HepG2 (cell line): Measurements from ENCODE around the gene TNFAIP8L1. TPM values are rescaled to one million over a fixed set of nuclear protein-coding genes. Genes with fewer than 3 reads are reported as not detected.
A peak's percentile ranks its signal among the peaks of the same experiment; 100 is the strongest.

Experiments
- ATAC-seq: fragments of 200-7000 bp; cut with Tn5 transposase; 3 replicates; pipeline ENCODE4 v1.9.1; 2020; ENCODE audit warnings: mild to moderate bottlenecking, moderate library complexity
- BruUV-seq: library from RNA; stranded (reverse); fragments of 400-500 nt; replicated peaks from 2 replicates; lab custom pipeline; 2021; lab: Mats Ljungman, UMichigan
- CTCF ChIA-PET: fragments of 300-600 bp; formaldehyde crosslinking; extraction: SDS; loops from one replicate; lab custom pipeline; 2021; ENCODE audit warnings: low total read pairs, inconsistent platforms, low intra/inter-chr PET ratio; lab: Yijun Ruan, JAX
- POLR2A ChIA-PET: fragments of 350-600 bp; sonication (Branson Sonifier 250); formaldehyde crosslinking; loops from one replicate; lab custom pipeline; 2020; ENCODE audit warnings: antibody characterized with exemption, inconsistent platforms; lab: Yijun Ruan, JAX
- DNase-seq: peaks from one replicate; pipeline ENCODE4 v3.0.0-alpha.2; 2015; ENCODE audit warnings: low spot score
- FAIRE-seq: peaks from 3 replicates; lab custom pipeline; 2011; peaks lifted over from hg19 to GRCh38; lab: Jason Lieb, UNC
- H2AFZ ChIP-seq: one replicate; pipeline ENCODE4 v1.6.1; 2011; ENCODE audit warnings: low read length, inconsistent platforms
- H3K27ac ChIP-seq: fragments of 300-600 bp; 3 replicates; pipeline ENCODE4 v1.8.0; 2011; ENCODE audit warnings: mixed run types, mild to moderate bottlenecking, mixed read lengths, low read length, inconsistent platforms; ENCODE audit not compliant: insufficient read depth; ENCODE audit errors: extremely low read length
- H3K27me3 ChIP-seq, 2 experiments: fragments of 200-600 bp in 1 of 2; 2 replicates in 1 of 2; 3 replicates in 1 of 2; pipeline versions ENCODE4 v1.6.0 to v1.8.0; 2011; ENCODE audit warnings: low read length in 2 of 2, mild to moderate bottlenecking in 2 of 2, moderate library complexity in 2 of 2, inconsistent platforms in 1 of 2; ENCODE audit not compliant: insufficient read depth in 2 of 2, control insufficient read depth in 1 of 2
- H3K36me3 ChIP-seq, 2 experiments: fragments of 200-600 bp in 1 of 2; replicated peaks in 1 of 2; 2 replicates in 1 of 2; 3 replicates in 1 of 2; pipeline versions ENCODE4 v1.5.1 to v1.8.0; 2011; ENCODE audit warnings: low read length in 2 of 2, inconsistent platforms in 1 of 2; ENCODE audit not compliant: insufficient read depth in 2 of 2, control insufficient read depth in 1 of 2
- H3K4me1 ChIP-seq: 2 replicates; pipeline ENCODE4 v1.5.1; 2012; ENCODE audit warnings: low read length, inconsistent platforms; ENCODE audit not compliant: insufficient read depth
- H3K4me2 ChIP-seq: 2 replicates; pipeline ENCODE4 v1.6.0; 2011; ENCODE audit warnings: low read depth, low read length, inconsistent platforms
- H3K4me3 ChIP-seq, 3 experiments: fragments of 200-600 bp in 1 of 3; sonication (generic), shearing (Covaris generic) in 1 of 3; replicated peaks in 1 of 3; 2 replicates each; pipeline ENCODE4 v1.5.1; 2011 to 2016; ENCODE audit warnings: low read length in 3 of 3, inconsistent platforms in 2 of 3, low read depth in 2 of 3, mild to moderate bottlenecking in 2 of 3, control low read depth in 1 of 3, mixed read lengths in 1 of 3; ENCODE audit not compliant: insufficient read depth in 1 of 3
- H3K79me2 ChIP-seq: one replicate; pipeline ENCODE4 v1.6.1; 2011; ENCODE audit warnings: low read length, inconsistent platforms; ENCODE audit not compliant: insufficient read depth
- H3K9ac ChIP-seq: 2 replicates; pipeline ENCODE4 v1.6.0; 2011; ENCODE audit warnings: mild to moderate bottlenecking, low read depth, low read length, inconsistent platforms; ENCODE audit not compliant: insufficient read depth
- H3K9me3 ChIP-seq: 2 replicates; pipeline ENCODE4 v1.5.1; 2012; ENCODE audit warnings: mild to moderate bottlenecking, low read length
- H4K20me1 ChIP-seq: 2 replicates; pipeline ENCODE4 v1.6.0; 2011; ENCODE audit warnings: inconsistent platforms, mild to moderate bottlenecking, low read length, moderate library complexity; ENCODE audit not compliant: insufficient read depth
- HNRNPK ChIP-seq: fragments of 200-400 bp; formaldehyde crosslinking; IDR thresholded peaks from 2 replicates; pipeline ENCODE4 v1.6.1; 2018; ENCODE audit warnings: low read length, low read depth, moderate library complexity, mild to moderate bottlenecking; ENCODE audit not compliant: poor library complexity, severe bottlenecking
- JDP2 ChIP-seq: sonication (generic); formaldehyde crosslinking; IDR thresholded peaks from 2 replicates; pipeline ENCODE4 v1.8.1; 2022; ENCODE audit warnings: missing genetic modification reagents, borderline replicate concordance
- MAZ ChIP-seq, 2 experiments: sonication (generic) in 1 of 2; formaldehyde crosslinking in 1 of 2; IDR thresholded peaks; 2 replicates each; pipeline versions ENCODE4 v1.5.0 to v1.6.1; 2012 to 2020; ENCODE audit warnings: low read depth in 2 of 2, mild to moderate bottlenecking in 2 of 2, borderline replicate concordance in 1 of 2, improper control_type of control experiment in 1 of 2, low read length in 1 of 2, missing genetic modification reagents in 1 of 2, moderate library complexity in 1 of 2
- NFE2 ChIP-seq: sonication (generic); formaldehyde crosslinking; IDR thresholded peaks from 2 replicates; pipeline ENCODE4 v1.4.0; 2020; ENCODE audit warnings: missing genetic modification reagents
- PCBP1 ChIP-seq: fragments of 200-400 bp; formaldehyde crosslinking; IDR thresholded peaks from 2 replicates; pipeline ENCODE4 v1.6.1; 2017; ENCODE audit warnings: mild to moderate bottlenecking, low read depth, low read length, borderline replicate concordance
- REXO4 ChIP-seq: sonication (generic); formaldehyde crosslinking; IDR thresholded peaks from 2 replicates; pipeline ENCODE4 v1.8.0; 2022; ENCODE audit warnings: missing genetic modification reagents, mild to moderate bottlenecking, borderline replicate concordance
- RFXAP ChIP-seq: sonication (generic); formaldehyde crosslinking; IDR thresholded peaks from 2 replicates; pipeline ENCODE4 v1.4.0; 2020; ENCODE audit warnings: missing genetic modification reagents, borderline replicate concordance
- SP4 ChIP-seq: sonication (generic); formaldehyde crosslinking; IDR thresholded peaks from 2 replicates; pipeline ENCODE4 v1.8.1; 2023; ENCODE audit warnings: mild to moderate bottlenecking, missing genetic modification reagents
- TFDP2 ChIP-seq: sonication (generic); formaldehyde crosslinking; IDR thresholded peaks from 2 replicates; pipeline ENCODE4 v1.4.0; 2020; ENCODE audit warnings: missing genetic modification reagents
- ZFP82 ChIP-seq: sonication (generic); formaldehyde crosslinking; IDR thresholded peaks from 2 replicates; pipeline ENCODE4 v1.5.1; 2020; ENCODE audit warnings: mild to moderate bottlenecking, missing genetic modification reagents, borderline replicate concordance
- ZNF547 ChIP-seq: sonication (generic); formaldehyde crosslinking; IDR thresholded peaks from 2 replicates; pipeline ENCODE4 v1.5.1; 2020; ENCODE audit warnings: mild to moderate bottlenecking, missing genetic modification reagents
- ZNF790 ChIP-seq: sonication (generic); formaldehyde crosslinking; IDR thresholded peaks from 2 replicates; pipeline ENCODE4 v1.8.0; 2022; ENCODE audit warnings: missing genetic modification reagents, mild to moderate bottlenecking, borderline replicate concordance
- WGBS: methylation state at CpG from one replicate; pipeline ENCODE4 v1.1.6; 2017; ENCODE audit warnings: low lambda C conversion rate; 5-methylcytosine and 5-hydroxymethylcytosine counted together
- in situ Hi-C: cut with HindIII; loops from 2 replicates; pipeline ENCODE4 v1.10.0; 2017; ENCODE audit warnings: low pct_unique_long_range_greater_than_20kb; ENCODE audit not compliant: extremely low pct_ligation_motif_present
- intact Hi-C: fragments of 100-400 bp; cut with micrococcal nuclease; formaldehyde crosslinking; loops from one replicate; pipeline ENCODE4 v1.10.0; 2022; ENCODE audit not compliant: unreplicated experiment
- polyA plus RNA-seq, 8 experiments: library from polyadenylated mRNA; depleted of rRNA in 3 of 8; stranded (reverse) in 7 of 8; unstranded in 1 of 8; fragments of >200 nt; fragmentation: Illumina TruSeq in 4 of 8; extraction: Trizol in 4 of 8; gene quantifications; 2 replicates each; pipeline versions ENCODE4 v1.2.1 to v1.2.3, GENCODE V29; 2011 to 2016; ENCODE audit warnings: low read depth in 4 of 8, missing spikeins in 1 of 8, mixed read lengths in 1 of 8; ENCODE audit not compliant: insufficient read depth in 1 of 8
- total RNA-seq, 5 experiments: library from RNA; depleted of rRNA; stranded (reverse); fragments of >200 nt; fragmentation: Illumina TruSeq; extraction: Trizol; gene quantifications; 2 replicates each; pipeline ENCODE4 v1.2.3, GENCODE V29; 2016; ENCODE audit warnings: low read depth in 1 of 5
- TF ChIP-seq, protein P1 (sequence below), 2 experiments: sonication (generic) in 1 of 2; formaldehyde crosslinking in 1 of 2; IDR thresholded peaks; 2 replicates each; pipeline versions ENCODE4 v1.5.1 to v1.6.1; 2011 to 2020; ENCODE audit warnings: borderline replicate concordance in 1 of 2, low read depth in 1 of 2, low read length in 1 of 2, mild to moderate bottlenecking in 1 of 2, missing genetic modification reagents in 1 of 2, moderate library complexity in 1 of 2
- TF ChIP-seq, protein P2 (sequence below): sonication (generic); formaldehyde crosslinking; IDR thresholded peaks from 2 replicates; pipeline ENCODE4 v1.4.0; 2020; ENCODE audit warnings: mild to moderate bottlenecking, missing genetic modification reagents

Gene TNFAIP8L1
- total and polyA plus RNA-seq, 2 of the 13 experiments (the other 11 are each of a cell fraction or from before 2014, with no cell fraction given) = 13.4 to 21.4 TPM

GRCh38 chr19:4701557-4701956, 62.2 kb downstream of the TNFAIP8L1 start:
- POLR2A ChIA-PET = no interaction called here
- Histone ChIP-seq H3K27ac (no peak overlapping the region), H3K9ac (no peak overlapping the region), H3K9me3 (no peaks in the 10 kb centered on the region), H3K36me3 (peaks cover 32 to 62% of the 10 kb centered on the region in 2 experiments), H3K79me2 (no peaks in the 10 kb centered on the region), H4K20me1 (no peaks in the 10 kb centered on the region), H3K27me3 (no peaks in the 10 kb centered on the region), H2AFZ (no peak overlapping the region), H3K4me3 (no peak overlapping the region), H3K4me1 (peaks cover 27% of the 10 kb centered on the region), H3K4me2 (no peak overlapping the region)
- WGBS = 98% methylated on average over 7 of the region's 8 CpGs
- ATAC-seq (no peak), FAIRE-seq (no peak), DNase-seq (no peak)
- TF ChIP-seq SP4 (CRISPR knock-in tag) (no peak), ZFP82 (CRISPR knock-in tag) (no peak)
- CTCF ChIA-PET = no interaction called here
- in situ Hi-C loops = no loop called here
- intact Hi-C loops = no loop called here
- BruUV-seq = no TSS peak

DNA sequence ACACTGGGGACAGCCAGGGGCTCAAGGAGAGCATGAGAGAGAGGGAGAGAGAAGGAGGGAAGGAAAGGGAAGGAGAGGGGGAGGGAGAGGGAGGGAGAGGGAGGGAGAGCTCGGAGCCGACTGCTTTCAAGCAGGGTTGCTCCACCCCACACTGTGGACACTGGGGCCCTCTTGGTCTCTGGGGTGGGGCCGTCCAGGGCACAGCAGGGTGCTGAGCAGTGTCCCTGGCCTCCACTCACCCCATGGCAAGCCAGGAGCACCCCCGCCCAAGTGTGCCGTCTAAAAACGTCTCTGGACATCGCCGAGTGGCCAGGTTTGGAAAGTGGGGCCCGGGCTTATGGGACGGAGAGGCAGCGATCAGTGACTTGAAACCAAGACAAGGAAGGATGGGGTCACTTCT, 63.4 kb downstream of the TNFAIP8L1 start:
- Histone ChIP-seq H3K27me3 (no peaks in the 10 kb centered on the region), H3K36me3 (peaks cover 25 to 50% of the 10 kb centered on the region in 2 experiments), H3K79me2 (no peaks in the 10 kb centered on the region), H3K4me2 (no peak overlapping the region), H3K9ac (no peak overlapping the region), H3K9me3 (no peaks in the 10 kb centered on the region), H3K4me1 (peaks cover 34% of the 10 kb centered on the region), H3K27ac (no peak overlapping the region), H4K20me1 (no peaks in the 10 kb centered on the region), H3K4me3 (no peak overlapping the region), H2AFZ (no peak overlapping the region)
- TF ChIP-seq RFXAP (CRISPR knock-in tag) (no peak), MAZ (IDR thresholded peaks at IDR 0.05; ENCODE audit: borderline replicate concordance, low read depth, low read length) (no peak), MAZ (CRISPR knock-in tag; IDR thresholded peaks at IDR 0.05; ENCODE audit: low read depth) (no peak), REXO4 (no peak), NFE2 (CRISPR knock-in tag) (no peak), PCBP1 (peak; percentile 97), TFDP2 (CRISPR knock-in tag) (no peak), HNRNPK (peak; percentile 98), JDP2 (CRISPR knock-in tag) (no peak), ZNF547 (CRISPR knock-in tag) (no peak), ZNF790 (CRISPR knock-in tag) (no peak)
- TF ChIP-seq, protein P1, sequence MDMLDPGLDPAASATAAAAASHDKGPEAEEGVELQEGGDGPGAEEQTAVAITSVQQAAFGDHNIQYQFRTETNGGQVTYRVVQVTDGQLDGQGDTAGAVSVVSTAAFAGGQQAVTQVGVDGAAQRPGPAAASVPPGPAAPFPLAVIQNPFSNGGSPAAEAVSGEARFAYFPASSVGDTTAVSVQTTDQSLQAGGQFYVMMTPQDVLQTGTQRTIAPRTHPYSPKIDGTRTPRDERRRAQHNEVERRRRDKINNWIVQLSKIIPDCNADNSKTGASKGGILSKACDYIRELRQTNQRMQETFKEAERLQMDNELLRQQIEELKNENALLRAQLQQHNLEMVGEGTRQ (IDR thresholded peaks at IDR 0.05; ENCODE audit: low read depth, low read length) = no peak
- TF ChIP-seq, protein P1 (CRISPR knock-in tag; IDR thresholded peaks at IDR 0.05; ENCODE audit: borderline replicate concordance) = no peak
- TF ChIP-seq, protein P2, sequence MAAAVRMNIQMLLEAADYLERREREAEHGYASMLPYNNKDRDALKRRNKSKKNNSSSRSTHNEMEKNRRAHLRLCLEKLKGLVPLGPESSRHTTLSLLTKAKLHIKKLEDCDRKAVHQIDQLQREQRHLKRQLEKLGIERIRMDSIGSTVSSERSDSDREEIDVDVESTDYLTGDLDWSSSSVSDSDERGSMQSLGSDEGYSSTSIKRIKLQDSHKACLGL (CRISPR knock-in tag) = no peak
- FAIRE-seq = no peak
- ChIA-PET CTCF (no interaction called here), POLR2A (no interaction called here)
- ATAC-seq = no peak
- in situ Hi-C loops = no loop called here
- no peak for DNase-seq
- BruUV-seq = no TSS peak
- 96% methylated on average over 10 of the region's 11 CpGs for WGBS
- intact Hi-C loops = no loop called here
